GM21723 (cell line): Measurements from ENCODE around the gene WDR17.

ENCODE experiments used
- ATAC-seq: cut with Tn5 transposase; IDR thresholded peaks from one replicate; pipeline ENCODE4 v1.9.1; 2021; ENCODE audit warnings: mild to moderate bottlenecking, moderate library complexity; ENCODE audit not compliant: unreplicated experiment

Gene WDR17

GRCh38 chr4:176065435-176066291 lies at the start of gene WDR17:
TSS of gene WDR17 (plus strand) at chr4:176065841. CDS start at chr4:176111581, 45,740 bp downstream.
- peak; percentile 100 for ATAC-seq

- ATAC-seq = no peak
Measured at GRCh38 chr4:176016601-176017000, 49.0 kb upstream of the WDR17 start.

- no peak for ATAC-seq
Measured at GRCh38 chr4:176020481-176021085, 45.1 kb upstream of the WDR17 start.

- ATAC-seq = no peak
Measured at GRCh38 chr4:176030391-176030790, 35.2 kb upstream of the WDR17 start.

GRCh38 chr4:176031922-176032321 lies 33.7 kb upstream of the WDR17 start:
- no peak for ATAC-seq

GRCh38 chr4:176032454-176032853 lies 33.2 kb upstream of the WDR17 start:
- no peak for ATAC-seq

- no peak for ATAC-seq
Measured at GRCh38 chr4:176034499-176034898, 31.1 kb upstream of the WDR17 start.

GRCh38 chr4:176034936-176035335 lies 30.7 kb upstream of the WDR17 start:
- ATAC-seq = no peak

GRCh38 chr4:176036585-176037205 lies 28.9 kb upstream of the WDR17 start:
- peak; percentile 82 for ATAC-seq

- ATAC-seq = no peak
Measured at GRCh38 chr4:176038789-176039188, 26.9 kb upstream of the WDR17 start.

GRCh38 chr4:176042195-176042594 lies 23.4 kb upstream of the WDR17 start:
- ATAC-seq = no peak

- no peak for ATAC-seq
Measured at GRCh38 chr4:176043838-176044588, 21.6 kb upstream of the WDR17 start.

- ATAC-seq = no peak
Measured at GRCh38 chr4:176044589-176044951, 21.1 kb upstream of the WDR17 start.

- no peak for ATAC-seq
Measured at GRCh38 chr4:176048631-176049030, 17.0 kb upstream of the WDR17 start.

- peak; percentile 98 for ATAC-seq
Measured at GRCh38 chr4:176052744-176053143, 12.9 kb upstream of the WDR17 start.

GRCh38 chr4:176053785-176054184 lies 11.9 kb upstream of the WDR17 start:
- ATAC-seq = no peak

GRCh38 chr4:176054942-176055341 lies 10.7 kb upstream of the WDR17 start:
- no peak for ATAC-seq

GRCh38 chr4:176063718-176064117 lies 1.9 kb upstream of the WDR17 start:
- ATAC-seq = no peak

- ATAC-seq = no peak
Measured at GRCh38 chr4:176064539-176064938, 1.1 kb upstream of the WDR17 start.

GRCh38 chr4:176066757-176067156 lies 1.1 kb downstream of the WDR17 start:
- no peak for ATAC-seq

- no peak for ATAC-seq
Measured at GRCh38 chr4:176077561-176077960, 11.9 kb downstream of the WDR17 start.
